HG03097 (cell line): Measurements from ENCODE around the gene KRT33B.
"Not testable (repeated sequence)": the region's sequence is repeated elsewhere in the genome, so short reads cannot be mapped to it uniquely, and the experiment has no call there.

Experiments
- ATAC-seq: cut with Tn5 transposase; IDR thresholded peaks from one replicate; pipeline ENCODE4 v1.9.1; 2021; ENCODE audit not compliant: unreplicated experiment, low FRiP score

Gene KRT33B

GRCh38 chr17:41394254-41394996 lies 24.8 kb upstream of the KRT33B start:
- ATAC-seq, result no peak

- no peak for ATAC-seq
These were observed 24.2 kb upstream of the KRT33B start for GRCh38 chr17:41393826-41394225.

GRCh38 chr17:41393294-41393693 lies 23.7 kb upstream of the KRT33B start:
- ATAC-seq, result no peak

GRCh38 chr17:41392278-41392677 lies 22.7 kb upstream of the KRT33B start:
- ATAC-seq, result no peak

GRCh38 chr17:41391535-41391934 lies 21.9 kb upstream of the KRT33B start:
- ATAC-seq, result no peak

- ATAC-seq, result no peak
These were observed 20.9 kb upstream of the KRT33B start for GRCh38 chr17:41390411-41390938.

- ATAC-seq, result no peak
These were observed 18.1 kb upstream of the KRT33B start for GRCh38 chr17:41387670-41388069.

- no peak for ATAC-seq
These were observed 16.6 kb upstream of the KRT33B start for GRCh38 chr17:41386227-41386626.

GRCh38 chr17:41383690-41384089 lies 14.1 kb upstream of the KRT33B start:
- no peak for ATAC-seq

- no peak for ATAC-seq
These were observed 12.8 kb upstream of the KRT33B start for GRCh38 chr17:41382394-41382793.

GRCh38 chr17:41381943-41382342 lies 12.3 kb upstream of the KRT33B start, which contains the start of gene KRT34:
Gene KRT34, minus strand, starts transcription at chr17:41382306. Its CDS starts 60 bp downstream, at chr17:41382246.
- not testable (repeated sequence) for ATAC-seq

- ATAC-seq, result not testable (repeated sequence)
These were observed 10.5 kb upstream of the KRT33B start for GRCh38 chr17:41380091-41380490.

GRCh38 chr17:41377546-41377945 lies 7.9 kb upstream of the KRT33B start:
- no peak for ATAC-seq

GRCh38 chr17:41369023-41369422 lies 590 bp downstream of the KRT33B start:
- ATAC-seq, result no peak

- ATAC-seq, result no peak
These were observed 2.1 kb downstream of the KRT33B start for GRCh38 chr17:41367426-41368075.

- no peak for ATAC-seq
These were observed 3.5 kb downstream of the KRT33B start for GRCh38 chr17:41366070-41366469.

GRCh38 chr17:41363881-41364280 lies 5.7 kb downstream of the KRT33B start:
- no peak for ATAC-seq

GRCh38 chr17:41360296-41360995 lies 9.2 kb downstream of the KRT33B start:
- no peak for ATAC-seq

GRCh38 chr17:41354536-41354935 lies 15.1 kb downstream of the KRT33B start:
- ATAC-seq, result no peak

- ATAC-seq, result no peak
These were observed 16.8 kb downstream of the KRT33B start for GRCh38 chr17:41352597-41353366.
